Nephron (organoid): Measurements from ENCODE around the gene CEP97.

Experiments
- H3K27ac Mint-ChIP-seq, 3 experiments: 2 replicates each; pipeline ENCODE4 v1.8.0; 2020; ENCODE audit warnings: mixed read lengths in 3 of 3, mild to moderate bottlenecking in 2 of 3, moderate library complexity in 1 of 3
- H3K27me3 Mint-ChIP-seq: 2 replicates; pipeline ENCODE4 v1.8.0; 2021; ENCODE audit warnings: low read depth, mild to moderate bottlenecking, moderate library complexity, mixed read lengths
- H3K36me3 Mint-ChIP-seq: 2 replicates; pipeline ENCODE4 v1.8.0; 2020; ENCODE audit warnings: low read depth, mixed read lengths
- H3K4me1 Mint-ChIP-seq: 2 replicates; pipeline ENCODE4 v1.8.0; 2020; ENCODE audit warnings: mixed read lengths
- H3K4me3 Mint-ChIP-seq, 3 experiments: 2 replicates each; pipeline ENCODE4 v1.8.0; 2020; ENCODE audit warnings: mild to moderate bottlenecking in 3 of 3, mixed read lengths in 3 of 3, moderate library complexity in 2 of 3
- H3K9me3 Mint-ChIP-seq: 2 replicates; pipeline ENCODE4 v1.8.0; 2020; ENCODE audit warnings: mixed read lengths
- CTCF ChIP-seq, 3 experiments: fragments of 200-600 bp; sonication (generic); IDR thresholded peaks; one replicate each; pipeline ENCODE4 v1.5.0; 2021; ENCODE audit warnings: antibody characterized with exemption in 3 of 3; ENCODE audit not compliant: unreplicated experiment in 3 of 3

The CEP97 gene

GRCh38 chr3:101719604-101720185 is 4.7 kb upstream of the CEP97 start:
- H3K4me3 Mint-ChIP-seq: no peak overlapping the region
- H3K9me3 Mint-ChIP-seq: no peaks in the 10 kb centered on the region
- peaks cover 21% of the 10 kb centered on the region for H3K4me1 Mint-ChIP-seq
- H3K27me3 Mint-ChIP-seq: no peaks in the 10 kb centered on the region
- no peaks in the 10 kb centered on the region for H3K36me3 Mint-ChIP-seq
- no peak overlapping the region for H3K27ac Mint-ChIP-seq
- TF ChIP-seq CTCF (IDR thresholded peaks at IDR 0.05; ENCODE audit: unreplicated experiment in 3 of 3): no peak

GRCh38 chr3:101720851-101721840 is 3.3 kb upstream of the CEP97 start:
- TF ChIP-seq CTCF (IDR thresholded peaks at IDR 0.05; ENCODE audit: unreplicated experiment in 3 of 3): no peak
- Mint-ChIP-seq H3K36me3 (no peaks in the 10 kb centered on the region), H3K4me3 (no peak overlapping the region), H3K27ac (peak overlapping the region in 2 of 3 experiments; percentile 11 to 48), H3K9me3 (no peaks in the 10 kb centered on the region), H3K27me3 (no peaks in the 10 kb centered on the region), H3K4me1 (peaks cover 27% of the 10 kb centered on the region)

- TF ChIP-seq CTCF (IDR thresholded peaks at IDR 0.05; ENCODE audit: unreplicated experiment in 3 of 3): no peak
- Mint-ChIP-seq H3K27ac (peak overlapping the region in 1 of 3 experiments; percentile 11), H3K4me3 (peak overlapping the region in 1 of 3 experiments; percentile 5), H3K9me3 (no peaks in the 10 kb centered on the region), H3K27me3 (no peaks in the 10 kb centered on the region), H3K4me1 (peaks cover 27% of the 10 kb centered on the region), H3K36me3 (peaks cover 8% of the 10 kb centered on the region)
These were observed 1.8 kb upstream of the CEP97 start for GRCh38 chr3:101722394-101723173.

- H3K36me3 Mint-ChIP-seq: peaks cover 26% of the 10 kb centered on the region
- no peak for TF ChIP-seq CTCF (IDR thresholded peaks at IDR 0.05; ENCODE audit: unreplicated experiment in 3 of 3)
- H3K4me1 Mint-ChIP-seq: peaks cover 27% of the 10 kb centered on the region
- H3K4me3 Mint-ChIP-seq: peak overlapping the region; percentile 98 to 99 (median 99)
- peak overlapping the region; percentile 92 to 99 (median 97) for H3K27ac Mint-ChIP-seq
- H3K27me3 Mint-ChIP-seq: no peaks in the 10 kb centered on the region
- H3K9me3 Mint-ChIP-seq: no peaks in the 10 kb centered on the region
These were observed 928 bp downstream of the CEP97 start for GRCh38 chr3:101725194-101725889.

- Mint-ChIP-seq H3K27ac (peak overlapping the region; percentile 92 to 99 (median 97)), H3K27me3 (no peaks in the 10 kb centered on the region), H3K36me3 (peaks cover 31% of the 10 kb centered on the region), H3K9me3 (no peaks in the 10 kb centered on the region), H3K4me3 (peak overlapping the region; percentile 98 to 99 (median 99)), H3K4me1 (peaks cover 24% of the 10 kb centered on the region)
- no peak for TF ChIP-seq CTCF (IDR thresholded peaks at IDR 0.05; ENCODE audit: unreplicated experiment in 3 of 3)
These were observed 1.5 kb downstream of the CEP97 start for GRCh38 chr3:101725890-101726275.
